ENCODE data around the gene TTC34.
"Not testable (repeated sequence)": the region's sequence is repeated elsewhere in the genome, so short reads cannot be mapped to it uniquely, and the experiment has no call there.

Gene TTC34

GRCh38 chr1:2778220-2778592 is 23.3 kb downstream of the TTC34 start:
- FAIRE-seq (no peak), DNase-seq (ENCODE audit: low spot score) (no peak)

GRCh38 chr1:2777424-2778219 is 23.9 kb downstream of the TTC34 start:
- DNase-seq (ENCODE audit: low spot score) (no peak), FAIRE-seq (no peak)

GRCh38 chr1:2775333-2775732 is 26.2 kb downstream of the TTC34 start:
- FAIRE-seq; DNase-seq (ENCODE audit: low spot score): not testable (repeated sequence)

- not testable (repeated sequence) for FAIRE-seq
Measured at GRCh38 chr1:2768052-2768451, 33.4 kb downstream of the TTC34 start.

GRCh38 chr1:2759433-2759832 is 42.1 kb downstream of the TTC34 start:
- not testable (repeated sequence) for FAIRE-seq; DNase-seq (ENCODE audit: low spot score)

More at GRCh38 chr1:2768052-2768451, 33.4 kb downstream of the TTC34 start:
- DNase-seq (ENCODE audit: low spot score) = not testable (repeated sequence)

- DNase-seq (ENCODE audit: low spot score); FAIRE-seq: not testable (repeated sequence)
Measured at GRCh38 chr1:2757519-2757918, 44.0 kb downstream of the TTC34 start.

GRCh38 chr1:2755426-2755825 is 46.1 kb downstream of the TTC34 start:
- not testable (repeated sequence) for FAIRE-seq; DNase-seq (ENCODE audit: low spot score)

- not testable (repeated sequence) for FAIRE-seq; DNase-seq (ENCODE audit: low spot score)
Measured at GRCh38 chr1:2754597-2754996, 46.9 kb downstream of the TTC34 start.

GRCh38 chr1:2752503-2752902 is 49.0 kb downstream of the TTC34 start:
- not testable (repeated sequence) for FAIRE-seq

GRCh38 chr1:2751866-2752265 is 49.6 kb downstream of the TTC34 start:
- DNase-seq (ENCODE audit: low spot score); FAIRE-seq: not testable (repeated sequence)

More at GRCh38 chr1:2752503-2752902, 49.0 kb downstream of the TTC34 start:
- DNase-seq (ENCODE audit: low spot score) = not testable (repeated sequence)

GRCh38 chr1:2750766-2751730 is 50.4 kb downstream of the TTC34 start:
- FAIRE-seq; DNase-seq (ENCODE audit: low spot score): not testable (repeated sequence)

- FAIRE-seq = not testable (repeated sequence)
Measured at GRCh38 chr1:2750041-2750680, 51.3 kb downstream of the TTC34 start.

GRCh38 chr1:2748626-2749025 is 52.9 kb downstream of the TTC34 start:
- DNase-seq (ENCODE audit: low spot score); FAIRE-seq: not testable (repeated sequence)

More at GRCh38 chr1:2750041-2750680, 51.3 kb downstream of the TTC34 start:
- not testable (repeated sequence) for DNase-seq (ENCODE audit: low spot score)

- DNase-seq (ENCODE audit: low spot score); FAIRE-seq: not testable (repeated sequence)
Measured at GRCh38 chr1:2694796-2695195, 106.7 kb downstream of the TTC34 start.

GRCh38 chr1:2690180-2690579 is 111.3 kb downstream of the TTC34 start:
- not testable (repeated sequence) for FAIRE-seq; DNase-seq (ENCODE audit: low spot score)

- not testable (repeated sequence) for DNase-seq (ENCODE audit: low spot score); FAIRE-seq
Measured at GRCh38 chr1:2688336-2688665, 113.2 kb downstream of the TTC34 start.

GRCh38 chr1:2687638-2688335 is 113.7 kb downstream of the TTC34 start:
- FAIRE-seq; DNase-seq (ENCODE audit: low spot score): not testable (repeated sequence)

- not testable (repeated sequence) for DNase-seq (ENCODE audit: low spot score); FAIRE-seq
Measured at GRCh38 chr1:2687174-2687591, 114.3 kb downstream of the TTC34 start.

- DNase-seq (ENCODE audit: low spot score); FAIRE-seq: not testable (repeated sequence)
Measured at GRCh38 chr1:2686091-2686863, 115.2 kb downstream of the TTC34 start.
